A549 (cell line): Measurements from ENCODE around the gene ICE2.

ENCODE experiments used
- POLR2A ChIP-seq: IDR thresholded peaks from 2 replicates; pipeline ENCODE4 v1.6.1; 2012; ENCODE audit warnings: mild to moderate bottlenecking, low read length
- RFX5 ChIP-seq: fragments of 450-650 bp; IDR thresholded peaks from 2 replicates; pipeline ENCODE4 v1.7.1; 2014; ENCODE audit warnings: antibody characterized with exemption, mild to moderate bottlenecking, moderate library complexity
- TF ChIP-seq, protein P1 (sequence below): fragments of >200 bp; sonication (Bioruptor Twin); formaldehyde crosslinking; IDR thresholded peaks from 3 replicates; pipeline ENCODE4 v1.5.1; 2016

DNA sequence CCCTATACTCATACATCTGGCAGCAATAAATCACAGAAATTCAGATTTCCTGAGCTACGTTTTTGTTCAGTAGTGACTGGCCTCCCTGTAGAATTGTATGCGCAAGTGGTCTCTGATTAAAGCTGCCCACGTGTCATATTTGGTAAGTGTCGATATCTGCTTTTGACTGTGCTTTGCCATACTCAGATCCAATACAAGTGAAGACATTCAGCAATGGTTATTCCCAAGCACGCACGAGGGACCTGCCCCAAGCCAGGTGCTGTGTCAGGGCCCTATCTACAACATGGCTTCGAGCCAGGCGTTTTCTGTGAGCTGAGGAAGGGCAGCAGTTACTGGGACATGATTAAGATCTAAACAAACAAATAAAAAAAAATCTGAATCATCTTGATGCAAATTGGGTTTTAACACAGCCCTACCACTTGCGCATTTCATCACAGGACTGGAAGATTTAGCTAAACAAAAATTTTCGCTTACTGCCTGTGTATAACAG lies 47.2 kb upstream of the ICE2 start:
- TF ChIP-seq RFX5 (no peak), POLR2A (no peak)
- TF ChIP-seq, protein P1, sequence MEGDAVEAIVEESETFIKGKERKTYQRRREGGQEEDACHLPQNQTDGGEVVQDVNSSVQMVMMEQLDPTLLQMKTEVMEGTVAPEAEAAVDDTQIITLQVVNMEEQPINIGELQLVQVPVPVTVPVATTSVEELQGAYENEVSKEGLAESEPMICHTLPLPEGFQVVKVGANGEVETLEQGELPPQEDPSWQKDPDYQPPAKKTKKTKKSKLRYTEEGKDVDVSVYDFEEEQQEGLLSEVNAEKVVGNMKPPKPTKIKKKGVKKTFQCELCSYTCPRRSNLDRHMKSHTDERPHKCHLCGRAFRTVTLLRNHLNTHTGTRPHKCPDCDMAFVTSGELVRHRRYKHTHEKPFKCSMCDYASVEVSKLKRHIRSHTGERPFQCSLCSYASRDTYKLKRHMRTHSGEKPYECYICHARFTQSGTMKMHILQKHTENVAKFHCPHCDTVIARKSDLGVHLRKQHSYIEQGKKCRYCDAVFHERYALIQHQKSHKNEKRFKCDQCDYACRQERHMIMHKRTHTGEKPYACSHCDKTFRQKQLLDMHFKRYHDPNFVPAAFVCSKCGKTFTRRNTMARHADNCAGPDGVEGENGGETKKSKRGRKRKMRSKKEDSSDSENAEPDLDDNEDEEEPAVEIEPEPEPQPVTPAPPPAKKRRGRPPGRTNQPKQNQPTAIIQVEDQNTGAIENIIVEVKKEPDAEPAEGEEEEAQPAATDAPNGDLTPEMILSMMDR = no peak
